GM18868 (cell line): ENCODE data around the gene PRSS35.
"Not testable (repeated sequence)": the region's sequence is repeated elsewhere in the genome, so short reads cannot be mapped to it uniquely, and the experiment has no call there.

Experiments used
- ATAC-seq: cut with Tn5 transposase; IDR thresholded peaks from one replicate; pipeline ENCODE4 v1.9.1; 2021; ENCODE audit warnings: mild to moderate bottlenecking, moderate library complexity; ENCODE audit not compliant: unreplicated experiment

The PRSS35 gene

GRCh38 chr6:83511901-83512681 is at the start of gene PRSS35:
TSS of gene PRSS35 (plus strand) at chr6:83512534. CDS start at chr6:83523442, 10,908 bp downstream.
- peak; percentile 57 for ATAC-seq

GRCh38 chr6:83463886-83464285 is 48.4 kb upstream of the PRSS35 start:
- no peak for ATAC-seq

- ATAC-seq = no peak
Measured at GRCh38 chr6:83464381-83465140, 47.8 kb upstream of the PRSS35 start.

GRCh38 chr6:83466328-83466727 is 46.0 kb upstream of the PRSS35 start:
- ATAC-seq = no peak

- ATAC-seq = no peak
Measured at GRCh38 chr6:83467620-83468036, 44.7 kb upstream of the PRSS35 start.

- no peak for ATAC-seq
Measured at GRCh38 chr6:83470001-83470400, 42.3 kb upstream of the PRSS35 start.

- ATAC-seq = no peak
Measured at GRCh38 chr6:83470587-83470986, 41.7 kb upstream of the PRSS35 start.

- ATAC-seq = no peak
Measured at GRCh38 chr6:83472767-83473166, 39.6 kb upstream of the PRSS35 start.

GRCh38 chr6:83474309-83474708 is 38.0 kb upstream of the PRSS35 start:
- ATAC-seq = no peak

GRCh38 chr6:83476971-83477370 is 35.4 kb upstream of the PRSS35 start:
- ATAC-seq = no peak

- no peak for ATAC-seq
Measured at GRCh38 chr6:83479389-83479788, 32.9 kb upstream of the PRSS35 start.

- ATAC-seq = no peak
Measured at GRCh38 chr6:83480470-83480869, 31.9 kb upstream of the PRSS35 start.

- ATAC-seq = not testable (repeated sequence)
Measured at GRCh38 chr6:83481938-83482337, 30.4 kb upstream of the PRSS35 start.

GRCh38 chr6:83488448-83488847 is 23.9 kb upstream of the PRSS35 start:
- ATAC-seq = no peak

- no peak for ATAC-seq
Measured at GRCh38 chr6:83488861-83489260, 23.5 kb upstream of the PRSS35 start.

- no peak for ATAC-seq
Measured at GRCh38 chr6:83490217-83490807, 22.0 kb upstream of the PRSS35 start.

GRCh38 chr6:83505356-83505755 is 7.0 kb upstream of the PRSS35 start:
- ATAC-seq = no peak

- no peak for ATAC-seq
Measured at GRCh38 chr6:83509441-83509840, 2.9 kb upstream of the PRSS35 start.

- no peak for ATAC-seq
Measured at GRCh38 chr6:83510791-83511190, 1.5 kb upstream of the PRSS35 start.

GRCh38 chr6:83511266-83511665 is 1.1 kb upstream of the PRSS35 start:
- ATAC-seq = no peak

GRCh38 chr6:83514466-83514865 is 2.1 kb downstream of the PRSS35 start:
- peak; percentile 18 for ATAC-seq
